HG03558 (cell line): ENCODE results near the gene GRIP2.

Experiments used
- ATAC-seq: cut with Tn5 transposase; IDR thresholded peaks from one replicate; pipeline ENCODE4 v1.9.1; 2021; ENCODE audit warnings: moderate number of reproducible peaks; ENCODE audit not compliant: unreplicated experiment; ENCODE audit errors: extremely low read depth

Gene GRIP2

GRCh38 chr3:14490255-14490654 lies 49.9 kb downstream of the GRIP2 start:
- ATAC-seq = no peak

DNA sequence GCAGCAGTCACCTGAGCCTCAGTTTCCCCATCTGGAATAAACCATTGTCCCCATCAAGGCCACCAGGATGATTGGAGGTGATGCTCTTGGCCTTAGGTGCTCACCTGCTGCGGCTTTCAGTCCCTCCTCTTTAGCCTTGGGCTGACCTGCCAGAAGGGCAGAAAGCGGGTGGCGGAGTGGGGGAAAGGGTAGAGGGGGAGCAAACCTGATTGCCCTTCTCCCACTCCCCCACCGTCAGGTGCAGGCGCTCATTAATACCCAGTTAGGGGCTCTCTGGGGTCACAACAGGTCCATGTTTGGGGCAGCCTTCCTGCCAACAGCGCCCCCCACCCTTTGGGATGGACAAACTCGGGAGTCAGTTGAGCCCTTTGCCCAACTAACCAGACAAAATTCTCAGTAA lies 50.5 kb downstream of the GRIP2 start:
- no peak for ATAC-seq

DNA sequence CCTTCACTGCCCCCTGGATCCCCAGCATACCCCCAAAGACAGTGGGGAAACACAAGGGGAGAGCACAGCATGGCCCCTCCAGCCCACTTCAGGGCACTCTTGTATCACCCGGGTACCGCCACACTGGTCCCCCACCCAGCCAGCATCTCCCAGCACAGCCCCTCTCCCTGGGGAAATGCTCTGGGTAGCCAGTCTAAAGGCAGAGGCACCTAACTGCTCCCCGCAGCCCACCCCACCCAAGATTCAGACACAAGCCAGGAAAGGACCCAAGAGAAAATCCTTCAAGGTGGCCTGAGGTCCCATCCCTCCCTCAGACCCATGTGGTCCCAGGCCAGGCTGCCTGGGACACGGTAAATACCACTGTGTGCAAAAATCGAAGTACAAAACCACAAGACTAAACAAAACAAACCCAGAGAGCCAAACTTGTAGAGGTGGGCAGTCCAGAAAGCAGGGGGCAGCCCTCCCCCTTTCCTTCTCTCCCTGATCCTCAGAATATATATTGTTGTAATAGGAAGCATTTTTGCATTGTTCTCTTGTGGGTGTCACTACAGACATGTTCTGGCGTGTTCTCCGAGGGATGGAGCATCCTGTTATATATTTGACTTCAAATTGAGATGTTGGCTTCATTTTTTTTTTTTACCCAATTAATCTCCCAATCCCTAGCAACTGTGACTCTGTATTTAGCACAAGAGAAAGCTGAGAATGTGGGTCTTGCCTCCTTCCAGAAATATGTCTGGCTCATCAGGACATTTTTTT lies 51.7 kb downstream of the GRIP2 start:
- no peak for ATAC-seq

DNA sequence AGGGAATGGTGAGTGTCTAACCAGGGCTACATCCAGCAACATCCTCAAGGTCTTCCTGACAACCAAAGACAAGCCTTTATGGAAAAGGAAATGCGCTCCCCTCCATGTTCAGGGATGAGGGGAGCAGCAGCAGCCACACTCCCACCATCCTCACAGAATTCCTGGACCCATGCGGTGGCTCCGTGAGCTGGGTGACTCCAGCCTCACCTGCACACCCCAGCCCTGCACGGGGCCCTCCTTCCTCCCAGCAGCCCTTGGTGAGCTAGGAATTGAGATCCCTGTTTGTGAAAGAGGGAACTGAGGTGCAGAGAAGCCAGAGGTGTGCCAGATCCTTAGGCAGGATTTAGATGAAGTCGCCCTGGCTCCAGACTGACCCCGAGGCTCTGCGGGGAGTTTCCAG lies 52.3 kb downstream of the GRIP2 start:
- ATAC-seq = no peak

GRCh38 chr3:14487086-14487485 lies 53.1 kb downstream of the GRIP2 start:
- no peak for ATAC-seq

GRCh38 chr3:14486460-14486859 lies 53.7 kb downstream of the GRIP2 start:
- no peak for ATAC-seq

GRCh38 chr3:14485981-14486380 lies 54.2 kb downstream of the GRIP2 start:
- no peak for ATAC-seq

DNA sequence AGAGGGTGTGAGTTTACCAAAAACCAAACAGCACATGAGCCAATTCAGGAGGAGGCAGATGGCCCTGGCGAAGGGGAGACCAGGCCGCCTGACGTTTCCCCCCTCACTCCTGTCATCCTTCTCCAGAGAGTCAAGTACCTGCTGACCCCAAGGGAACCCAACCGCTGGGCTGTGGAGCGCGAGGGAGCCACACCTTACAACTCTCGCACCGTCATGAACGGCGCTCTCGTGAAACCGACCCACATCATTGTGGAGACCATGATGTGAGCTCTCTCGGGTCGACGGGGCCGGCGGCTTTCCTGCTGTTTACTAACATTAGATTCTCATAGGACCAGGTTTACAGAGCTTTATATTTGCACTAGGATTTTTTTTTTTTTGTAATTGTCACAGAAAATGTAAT lies 55.4 kb downstream of the GRIP2 start:
- no peak for ATAC-seq

GRCh38 chr3:14483286-14483685 lies 56.9 kb downstream of the GRIP2 start:
- no peak for ATAC-seq

- ATAC-seq = no peak
These were observed 57.8 kb downstream of the GRIP2 start for GRCh38 chr3:14482271-14482721.

- no peak for ATAC-seq
These were observed 58.5 kb downstream of the GRIP2 start for GRCh38 chr3:14481646-14482036.

GRCh38 chr3:14481018-14481645 lies 59.0 kb downstream of the GRIP2 start:
- no peak for ATAC-seq

DNA sequence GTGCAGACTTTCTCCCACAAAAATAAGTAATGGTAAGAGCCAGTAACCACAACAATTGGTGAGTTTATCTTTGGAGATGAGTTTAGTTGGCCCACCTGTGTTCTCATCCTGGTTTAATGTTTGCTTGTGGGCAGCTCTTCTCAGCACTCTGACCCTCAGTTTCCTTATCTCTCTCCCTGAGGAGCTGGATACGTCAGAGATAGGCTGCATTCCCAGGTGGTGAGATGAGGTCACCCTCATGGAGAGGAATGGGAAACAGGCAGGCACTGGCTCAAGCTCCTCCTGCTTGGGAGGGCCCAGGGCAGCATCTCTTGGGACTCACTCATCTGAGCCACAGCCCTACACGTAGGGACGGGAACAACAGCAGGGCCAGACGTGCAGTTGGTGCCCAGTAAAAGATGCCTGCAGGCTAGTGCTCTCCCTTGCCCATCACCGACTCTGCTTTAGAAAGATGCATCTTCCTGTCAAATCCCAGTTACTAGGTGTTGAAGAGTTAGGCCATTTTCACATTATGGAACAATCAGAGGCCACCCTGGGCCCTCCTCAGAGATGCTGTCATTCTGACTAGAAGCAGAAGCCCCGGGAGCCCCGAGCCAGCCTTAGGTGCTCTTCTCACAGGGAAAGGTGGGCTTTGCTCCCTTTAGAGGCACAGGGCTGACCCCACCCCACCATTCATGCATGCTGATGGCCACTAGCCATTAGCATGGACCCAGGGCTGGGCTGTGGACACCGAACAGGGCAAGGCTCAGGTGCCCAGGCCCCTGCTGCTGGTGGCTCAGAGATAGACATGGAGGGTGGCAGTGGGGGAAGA lies 59.7 kb downstream of the GRIP2 start:
- no peak for ATAC-seq

DNA sequence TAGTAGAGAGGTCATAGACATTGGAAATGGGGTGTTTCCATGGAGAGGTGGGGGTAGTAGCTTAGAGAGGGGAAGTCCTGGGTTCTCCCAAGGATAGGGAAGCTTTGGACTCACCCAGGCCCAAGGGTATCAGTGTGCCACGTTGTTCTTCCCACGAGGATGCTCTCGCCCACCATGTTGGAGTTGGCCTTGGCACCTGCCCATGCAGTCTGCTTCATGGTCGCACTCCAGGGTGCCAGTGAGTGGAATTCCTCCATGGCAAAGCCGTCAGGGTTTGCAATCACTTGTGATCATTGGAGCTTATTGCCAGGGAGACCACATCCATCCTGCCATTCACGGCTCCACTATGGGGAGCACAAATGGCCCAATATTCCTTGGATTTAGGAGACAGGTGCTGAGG lies 60.6 kb downstream of the GRIP2 start:
- no peak for ATAC-seq

DNA sequence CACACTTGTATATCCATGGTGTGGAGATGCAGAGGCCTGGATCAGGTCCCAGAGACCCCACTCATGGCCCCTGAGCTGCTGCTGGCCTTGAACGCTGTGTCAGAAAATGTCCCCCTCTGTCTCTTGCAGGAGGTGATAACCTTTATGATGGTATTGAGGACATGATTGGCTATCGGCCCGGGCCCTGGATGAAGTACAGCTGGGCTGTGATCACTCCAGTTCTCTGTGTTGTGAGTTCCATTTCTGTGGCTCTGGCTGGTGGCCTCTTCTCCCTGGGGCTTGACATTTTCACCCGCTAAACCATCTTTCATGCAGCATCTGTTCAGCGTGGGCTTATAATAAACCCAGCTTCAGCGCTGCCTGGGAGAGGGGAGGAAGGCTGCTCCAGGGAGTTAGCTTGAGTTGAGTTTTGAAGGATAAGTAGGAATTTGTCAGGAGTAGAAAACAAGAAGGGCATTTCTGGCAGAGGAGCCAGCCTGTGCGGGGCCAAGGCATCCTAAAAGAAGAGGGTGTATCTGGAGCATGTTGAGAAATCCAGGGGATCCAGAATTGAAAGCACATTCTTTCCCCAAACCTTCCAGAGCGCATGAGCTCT lies 61.1 kb downstream of the GRIP2 start:
- no peak for ATAC-seq

DNA sequence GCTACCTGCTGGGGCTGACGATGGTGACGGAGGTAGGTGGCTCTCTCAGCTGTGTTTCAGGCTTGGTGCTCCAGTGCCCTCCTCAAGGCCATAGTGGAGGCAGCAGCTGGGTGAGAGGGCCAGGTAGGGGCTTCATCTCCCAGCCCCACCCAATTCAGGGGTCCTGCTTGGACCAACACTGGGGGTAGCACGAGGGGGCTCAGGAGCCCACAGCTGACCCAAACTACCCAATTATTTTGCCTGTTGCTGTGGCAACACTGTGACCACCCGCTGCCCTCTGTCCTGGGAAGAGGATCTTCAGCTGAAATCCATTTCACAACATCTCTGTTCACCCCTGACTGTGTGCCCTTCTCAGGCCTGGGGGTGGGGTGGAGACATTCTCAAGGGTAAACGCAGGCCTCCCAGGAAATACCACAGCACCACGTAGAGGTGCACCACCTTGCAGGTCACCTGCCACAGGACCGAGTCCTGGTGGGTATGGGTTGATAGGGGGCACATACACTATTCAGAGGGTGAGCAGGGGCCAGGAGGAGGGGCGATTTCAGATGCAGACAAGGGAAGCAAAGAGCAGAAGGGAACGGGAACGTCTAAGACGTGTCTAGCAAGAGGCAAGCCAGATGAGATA lies 62.7 kb downstream of the GRIP2 start:
- ATAC-seq = no peak

DNA sequence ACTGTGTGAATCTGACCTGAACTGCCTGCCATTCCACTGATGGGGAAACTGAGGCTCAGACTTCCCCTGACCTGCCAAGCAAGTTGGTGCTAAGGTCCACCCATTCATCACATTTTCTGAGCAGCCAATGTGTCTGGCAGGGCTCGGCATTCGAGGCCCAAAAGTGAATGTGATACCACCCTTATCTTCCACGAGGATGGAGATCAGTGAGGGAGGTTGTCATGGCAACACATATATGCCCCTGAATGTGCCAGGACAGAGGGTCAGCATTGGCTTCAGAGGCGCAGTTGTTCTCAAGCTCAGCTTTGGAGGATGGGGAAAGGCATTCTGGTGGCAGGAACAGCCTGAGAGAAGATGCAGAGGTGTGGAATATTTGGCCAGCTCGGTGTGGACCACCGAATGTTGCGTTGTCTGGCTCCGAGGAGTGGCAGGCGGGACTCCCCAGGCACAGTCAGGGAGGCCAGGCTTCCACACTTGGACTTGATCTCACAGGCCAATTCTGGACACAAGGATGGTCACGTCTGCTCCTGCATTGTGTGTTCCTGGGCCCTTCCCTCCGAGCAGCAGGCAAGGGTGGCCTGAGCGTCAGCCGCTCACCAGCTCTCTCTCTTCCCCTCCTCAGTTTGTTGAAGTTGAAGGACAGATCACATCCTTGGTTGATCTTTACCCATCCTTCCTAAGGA lies 63.4 kb downstream of the GRIP2 start:
- no peak for ATAC-seq

GRCh38 chr3:14475621-14476020 lies 64.5 kb downstream of the GRIP2 start:
- ATAC-seq = no peak

DNA sequence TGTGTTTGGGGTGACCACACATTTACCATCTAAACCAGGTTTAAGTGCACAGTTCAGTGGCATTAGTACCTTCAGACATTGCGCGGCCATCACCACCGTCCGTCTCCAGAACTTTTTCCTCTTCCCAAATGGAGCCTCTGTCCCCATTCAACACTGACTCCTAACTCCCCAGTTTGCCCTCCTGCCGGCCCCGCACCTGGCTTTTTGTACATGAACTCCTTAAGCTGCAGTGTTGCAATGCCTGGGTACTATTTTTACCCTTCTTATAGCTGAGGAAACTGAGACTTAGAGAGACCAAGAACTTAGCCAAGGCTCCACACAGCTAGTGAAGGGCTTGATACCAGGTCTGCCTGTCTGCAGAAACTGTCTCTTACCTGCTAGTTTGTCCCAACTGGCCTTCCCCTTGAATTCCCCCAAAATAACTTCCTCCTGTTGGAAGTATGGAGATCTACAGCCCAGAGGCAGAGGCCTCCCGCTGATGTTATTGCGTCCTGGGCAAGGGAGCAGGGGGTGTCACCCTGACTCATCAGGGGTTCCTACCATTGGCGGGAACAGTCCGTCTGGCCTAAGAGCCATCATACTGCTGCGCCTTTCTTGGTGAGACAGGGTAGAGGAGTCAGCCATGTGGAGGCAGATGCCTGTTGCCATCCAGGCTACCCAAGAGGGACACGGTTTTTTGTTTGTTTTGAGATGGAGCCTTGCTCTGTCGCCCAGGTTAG lies 65.6 kb downstream of the GRIP2 start:
- no peak for ATAC-seq
